ENCODE data around the gene CPB2.

The CPB2 gene

GRCh38 chr13:46082324-46082723 is 22.5 kb downstream of the CPB2 start:
- CTCF ChIA-PET: interaction anchor here (1.1 to 3.0 kb wide), 5 partner anchors 9 to 44 kb away, joined by 3 to 17 read pairs (median 4); no protein-coding TSS in a partner anchor
- DNase-seq (ENCODE audit: extremely low spot score): no peak
- POLR2A ChIA-PET: no interaction called here
- TF ChIP-seq CTCF (IDR thresholded peaks at IDR 0.05; ENCODE audit: control extremely low read depth, extremely low read depth, low read depth, missing control alignments): no peak

GRCh38 chr13:46079770-46080169 is 25.1 kb downstream of the CPB2 start:
- ChIA-PET CTCF (interaction anchor here (1.0 to 1.3 kb wide), 2 partner anchors 17 to 18 kb away, joined by 4 read pairs; no protein-coding TSS in a partner anchor), POLR2A (no interaction called here)
- TF ChIP-seq CTCF (IDR thresholded peaks at IDR 0.05; ENCODE audit: control extremely low read depth, extremely low read depth, low read depth, missing control alignments): no peak
- no peak for DNase-seq (ENCODE audit: extremely low spot score)

- CTCF ChIA-PET: no interaction called here
- POLR2A ChIA-PET: no interaction called here
- DNase-seq (ENCODE audit: extremely low spot score): no peak
- no peak for TF ChIP-seq CTCF (IDR thresholded peaks at IDR 0.05; ENCODE audit: control extremely low read depth, extremely low read depth, low read depth, missing control alignments)
Observed at GRCh38 chr13:46077265-46077664, 27.6 kb downstream of the CPB2 start.

GRCh38 chr13:46076827-46077226 is 28.0 kb downstream of the CPB2 start:
- ChIA-PET CTCF (no interaction called here), POLR2A (no interaction called here)
- no peak for DNase-seq (ENCODE audit: extremely low spot score)
- no peak for TF ChIP-seq CTCF (IDR thresholded peaks at IDR 0.05; ENCODE audit: control extremely low read depth, extremely low read depth, low read depth, missing control alignments)

- no peak for TF ChIP-seq CTCF (IDR thresholded peaks at IDR 0.05; ENCODE audit: control extremely low read depth, extremely low read depth, low read depth, missing control alignments)
- ChIA-PET CTCF (interaction anchor here (1.4 kb wide), 1 partner anchor 23 kb away, joined by 4 read pairs; the partner anchor contains the start of gene ZC3H13), POLR2A (no interaction called here)
- DNase-seq (ENCODE audit: extremely low spot score): no peak
Observed at GRCh38 chr13:46075811-46076210, 29.0 kb downstream of the CPB2 start.

GRCh38 chr13:46071590-46072249 is 33.1 kb downstream of the CPB2 start:
- POLR2A ChIA-PET: interaction anchor here (0.6 kb wide), 1 partner anchor 1039 kb away, joined by 3 read pairs; no protein-coding TSS in a partner anchor

More at GRCh38 chr13:46071590-46072249, 33.1 kb downstream of the CPB2 start:
- CTCF ChIA-PET: interaction anchor here (0.6 to 4.0 kb wide), 15 partner anchors 9 to 89 kb away, joined by 3 to 24 read pairs (median 3); no protein-coding TSS in a partner anchor
- TF ChIP-seq CTCF (IDR thresholded peaks at IDR 0.05; ENCODE audit: control extremely low read depth, extremely low read depth, low read depth, missing control alignments): peak; percentile 32
- DNase-seq (ENCODE audit: extremely low spot score): peak; percentile 57
